ENCODE data around the gene SCAMP5. TPM values are rescaled to one million over a fixed set of nuclear protein-coding genes. Genes with fewer than 3 reads are reported as not detected.

SCAMP5 gene
- total RNA-seq, 4 donors from 2014 or later = 1.5 to 14.1 (median 8.8) TPM

DNA sequence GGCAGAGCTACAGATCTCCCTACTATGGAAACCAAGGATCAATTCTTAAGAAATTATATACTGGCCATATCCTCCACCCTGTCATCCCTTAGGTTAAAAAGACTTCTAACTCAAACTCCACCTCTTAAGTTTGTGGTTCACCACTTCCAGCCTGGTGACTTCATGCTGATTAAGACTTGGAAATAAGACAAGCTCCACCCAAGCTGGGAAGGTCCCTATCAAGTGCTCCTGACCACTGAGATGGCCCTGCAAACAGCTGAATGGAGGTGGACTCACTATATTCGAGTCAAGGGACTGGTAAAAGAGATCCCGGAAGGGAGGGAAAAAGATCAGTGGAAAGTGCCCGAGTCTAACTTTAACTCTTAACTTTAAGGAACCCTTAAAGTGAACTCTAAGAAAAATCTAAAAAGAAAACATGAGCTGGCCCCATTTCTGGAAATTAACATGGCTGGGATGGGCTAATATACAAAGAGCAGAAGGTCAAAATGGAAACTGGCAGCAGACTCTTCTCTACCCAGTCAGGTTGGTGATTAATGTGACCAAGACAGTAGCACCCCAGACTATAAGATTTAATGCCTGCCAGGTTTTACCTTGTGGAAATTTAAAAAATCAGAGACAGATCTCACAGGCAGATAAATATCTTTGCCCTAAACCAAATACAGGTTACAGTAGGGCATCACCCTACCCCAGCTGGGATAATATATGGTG lies 71.9 kb downstream of the SCAMP5 start:
- TF ChIP-seq EP300 (IDR thresholded peaks at IDR 0.05) (no peak), POLR2A (IDR thresholded peaks at IDR 0.05) (no peak), CTCF (IDR thresholded peaks at IDR 0.05) (no peak)
- H3K27ac ChIP-seq = no peak overlapping the region
- H3K4me1 ChIP-seq = peaks cover 0 to 34% (median 3%) of the 10 kb centered on the region in 4 donors
- no peak for DNase-seq (ENCODE audit: low spot score in 2 of 2)
- H3K36me3 ChIP-seq = no peaks in the 10 kb centered on the region
- WGBS, 2 donors = 61 to 63% methylated on average over 3 of the region's 3 CpGs
- no peak overlapping the region for H3K4me3 ChIP-seq
- no peaks in the 10 kb centered on the region for H3K9me3 ChIP-seq
- no peaks in the 10 kb centered on the region for H3K27me3 ChIP-seq

DNA sequence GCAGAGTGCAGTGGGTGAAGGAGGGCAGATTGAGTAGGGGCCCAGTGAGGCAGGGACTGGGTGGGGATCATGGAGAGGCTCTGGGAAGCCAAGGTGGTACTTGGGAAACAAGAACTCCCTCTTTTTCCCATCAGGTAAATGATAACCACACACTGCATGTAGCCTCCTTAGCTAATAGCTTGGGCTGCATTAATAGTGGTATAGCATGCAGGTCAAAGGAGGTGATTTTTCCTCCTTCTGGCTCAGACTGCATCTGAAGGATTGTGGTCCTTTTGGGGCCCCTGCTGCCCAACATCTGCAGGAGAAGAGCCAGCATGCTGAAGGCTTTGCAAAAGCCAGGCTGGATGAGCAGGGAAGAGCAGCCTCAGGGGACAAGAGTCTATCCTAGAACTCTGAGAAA lies 73.4 kb downstream of the SCAMP5 start:
- H3K36me3 ChIP-seq = no peaks in the 10 kb centered on the region
- no peak overlapping the region for H3K4me3 ChIP-seq
- TF ChIP-seq EP300 (IDR thresholded peaks at IDR 0.05) (no peak), CTCF (IDR thresholded peaks at IDR 0.05) (no peak), POLR2A (IDR thresholded peaks at IDR 0.05) (no peak)
- no peaks in the 10 kb centered on the region for H3K9me3 ChIP-seq
- DNase-seq (ENCODE audit: low spot score in 2 of 2) = no peak
- no peaks in the 10 kb centered on the region for H3K27me3 ChIP-seq
- peaks cover 0 to 33% (median 3%) of the 10 kb centered on the region in 4 donors for H3K4me1 ChIP-seq
- H3K27ac ChIP-seq = no peak overlapping the region

DNA sequence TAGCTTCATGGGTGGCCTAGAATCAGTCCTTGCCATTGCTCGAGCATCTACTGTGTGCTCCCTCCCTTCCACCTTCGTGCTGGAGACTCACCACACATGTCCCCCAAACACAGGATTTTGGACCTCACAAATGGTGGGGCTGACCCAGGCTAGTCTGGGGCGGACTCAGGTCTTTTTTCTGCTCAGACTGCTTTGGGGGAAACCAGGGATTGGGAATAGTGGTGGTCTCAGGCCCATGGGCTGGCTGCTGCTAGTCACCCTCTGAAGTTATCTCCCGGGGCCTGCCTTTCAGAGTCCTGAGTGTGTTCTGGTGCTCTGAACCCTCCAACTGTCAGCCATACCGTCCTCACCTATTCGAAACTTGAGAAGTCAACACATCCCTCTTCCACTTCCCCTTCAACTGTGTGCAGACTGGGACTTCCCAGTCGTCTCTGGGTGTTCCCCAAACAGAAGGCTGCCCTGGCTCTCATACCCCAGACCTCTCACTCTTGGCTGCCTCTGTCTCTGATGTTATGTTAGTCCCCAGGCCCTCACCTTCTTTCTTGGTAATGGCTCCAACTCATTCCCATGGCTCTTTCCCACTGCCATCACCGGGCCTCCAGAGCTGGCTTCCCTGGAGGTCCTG lies 74.0 kb downstream of the SCAMP5 start:
- Histone ChIP-seq H3K4me1 (peaks cover 0 to 26% (median 3%) of the 10 kb centered on the region in 4 donors), H3K9me3 (no peaks in the 10 kb centered on the region), H3K36me3 (no peaks in the 10 kb centered on the region), H3K27me3 (no peaks in the 10 kb centered on the region), H3K4me3 (no peak overlapping the region), H3K27ac (no peak overlapping the region)
- no peak for DNase-seq (ENCODE audit: low spot score in 2 of 2)
- TF ChIP-seq POLR2A (IDR thresholded peaks at IDR 0.05) = no peak
- TF ChIP-seq CTCF (IDR thresholded peaks at IDR 0.05) = no peak
- no peak for TF ChIP-seq EP300 (IDR thresholded peaks at IDR 0.05)
- WGBS, 2 donors = 72 to 75% methylated on average over 8 of the region's 8 CpGs

- no peak for DNase-seq (ENCODE audit: low spot score in 2 of 2)
- Histone ChIP-seq H3K9me3 (peaks cover 0 to under 1% (median 0%) of the 10 kb centered on the region in 4 donors), H3K4me3 (no peak overlapping the region), H3K27ac (no peak overlapping the region), H3K4me1 (peaks cover 0 to 17% (median 0%) of the 10 kb centered on the region in 4 donors), H3K36me3 (no peaks in the 10 kb centered on the region), H3K27me3 (no peaks in the 10 kb centered on the region)
- 90 to 91% methylated on average over 3 to 4 of the region's 4 CpGs for WGBS, 2 donors
- no peak for TF ChIP-seq CTCF (IDR thresholded peaks at IDR 0.05)
- no peak for TF ChIP-seq POLR2A (IDR thresholded peaks at IDR 0.05)
- no peak for TF ChIP-seq EP300 (IDR thresholded peaks at IDR 0.05)
Observed at GRCh38 chr15:75070674-75071073, 75.3 kb downstream of the SCAMP5 start.

Small RNAs within 50 kb of the gene (small RNA-seq; reads per million reads assigned to genes)
- not detected for gene AC015720.1
- gene RF00019 = not detected

Other genes starting within 250 kb of the SCAMP5 start
- not detected for gene CYP1A2, start 246.7 kb upstream of the SCAMP5 start, total RNA-seq
- gene CSK, start 213.5 kb upstream of the SCAMP5 start, total RNA-seq = 10 to 100 TPM; 14.9 to 56.4 (median 24.5) TPM
- gene LMAN1L, start 182.7 kb upstream of the SCAMP5 start, total RNA-seq = under 1 TPM in 1 of 4 donors, not detected in 3; 0.42 TPM
- gene CPLX3, start 168.9 kb upstream of the SCAMP5 start, total RNA-seq = not detected
- gene ULK3, start 152.4 kb upstream of the SCAMP5 start, total RNA-seq = 10 to 100 TPM; 42.6 to 86.7 (median 48.9) TPM
- gene SCAMP2, start 122.2 kb upstream of the SCAMP5 start, total RNA-seq = 10 to 100 TPM; 47.6 to 72.0 (median 65.7) TPM
- gene MPI, start 105.5 kb upstream of the SCAMP5 start, total RNA-seq = 10 to 100 TPM; 42.4 to 79.3 (median 60.8) TPM
- gene FAM219B, start 88.7 kb upstream of the SCAMP5 start, total RNA-seq = 10 to 100 TPM; 59.4 to 84.6 (median 80.7) TPM
- gene COX5A, start 57.5 kb upstream of the SCAMP5 start, total RNA-seq = 10 to 100 TPM; 27.8 to 51.3 (median 32.1) TPM
- gene RPP25, start 38.8 kb upstream of the SCAMP5 start, total RNA-seq = 10 to 100 TPM; 10.1 to 15.9 (median 13.0) TPM
- 10 to 100 TPM; 19.8 to 42.5 (median 36.4) TPM for gene PPCDC, start 28.0 kb downstream of the SCAMP5 start, total RNA-seq
- gene C15orf39, start 206.3 kb downstream of the SCAMP5 start, total RNA-seq = 10 to 100 TPM; 13.8 to 20.1 (median 17.2) TPM

All from tibial nerve (tissue), 4 donors.